HepG2 (cell line): ENCODE results near the gene COMMD7. TPM values are rescaled to one million over a fixed set of nuclear protein-coding genes. Genes with fewer than 3 reads are reported as not detected.
A peak's percentile ranks its signal among the peaks of the same experiment; 100 is the strongest.

Source experiments
- GABPB1 ChIP-seq: IDR thresholded peaks from 2 replicates; pipeline ENCODE4 v1.6.1; 2016; ENCODE audit warnings: mild to moderate bottlenecking, missing genetic modification reagents, moderate library complexity, missing compliant biosample characterization
- HOXA5 ChIP-seq: sonication (generic); formaldehyde crosslinking; IDR thresholded peaks from 2 replicates; pipeline ENCODE4 v1.4.0; 2020; ENCODE audit warnings: missing genetic modification reagents
- NFKB2 ChIP-seq: sonication (generic); formaldehyde crosslinking; IDR thresholded peaks from 2 replicates; pipeline ENCODE4 v1.4.0; 2020; ENCODE audit warnings: missing genetic modification reagents, borderline replicate concordance
- PHF21A ChIP-seq: sonication (generic); formaldehyde crosslinking; IDR thresholded peaks from 2 replicates; pipeline ENCODE4 v1.5.0; 2020; ENCODE audit warnings: mild to moderate bottlenecking, missing genetic modification reagents
- PITX1 ChIP-seq: sonication (generic); formaldehyde crosslinking; IDR thresholded peaks from 2 replicates; pipeline ENCODE4 v1.5.1; 2020; ENCODE audit warnings: mild to moderate bottlenecking, missing genetic modification reagents
- SAP130 ChIP-seq: IDR thresholded peaks from 2 replicates; pipeline ENCODE4 v1.6.1; 2016; ENCODE audit warnings: low read depth
- SKI ChIP-seq: fragments of 450-650 bp; IDR thresholded peaks from one replicate; pipeline ENCODE4 v1.6.1; 2018; ENCODE audit warnings: mild to moderate bottlenecking; ENCODE audit not compliant: partially characterized antibody
- STAG1 ChIP-seq: sonication (generic); formaldehyde crosslinking; IDR thresholded peaks from 2 replicates; pipeline ENCODE4 v1.4.0; 2020; ENCODE audit warnings: missing genetic modification reagents
- YEATS4 ChIP-seq: sonication (generic); formaldehyde crosslinking; IDR thresholded peaks from 2 replicates; pipeline ENCODE4 v1.4.0; 2020; ENCODE audit warnings: missing genetic modification reagents, borderline replicate concordance
- ZKSCAN1 ChIP-seq: fragments of 150-350 bp; IDR thresholded peaks from 2 replicates; pipeline ENCODE4 v1.6.1; 2014; ENCODE audit warnings: low read length
- ZMYM2 ChIP-seq: sonication (generic); formaldehyde crosslinking; IDR thresholded peaks from 2 replicates; pipeline ENCODE4 v1.8.0; 2022; ENCODE audit warnings: mild to moderate bottlenecking, missing genetic modification reagents
- ZNF263 ChIP-seq: sonication (generic); formaldehyde crosslinking; IDR thresholded peaks from 2 replicates; pipeline ENCODE4 v1.4.0; 2020; ENCODE audit warnings: missing genetic modification reagents
- ZNF605 ChIP-seq: sonication (generic); formaldehyde crosslinking; IDR thresholded peaks from 2 replicates; pipeline ENCODE4 v1.8.0; 2022; ENCODE audit warnings: mild to moderate bottlenecking, missing genetic modification reagents
- ZNF678 ChIP-seq: sonication (generic); formaldehyde crosslinking; IDR thresholded peaks from 2 replicates; pipeline ENCODE4 v1.4.0; 2020; ENCODE audit warnings: mild to moderate bottlenecking, missing genetic modification reagents
- ZNF883 ChIP-seq: sonication (generic); formaldehyde crosslinking; IDR thresholded peaks from 2 replicates; pipeline ENCODE4 v1.5.1; 2020; ENCODE audit warnings: mild to moderate bottlenecking, missing genetic modification reagents; ENCODE audit errors: not compliant biosample characterization
- polyA plus RNA-seq, 8 experiments: library from polyadenylated mRNA; depleted of rRNA in 3 of 8; stranded (reverse) in 7 of 8; unstranded in 1 of 8; fragments of >200 nt; fragmentation: Illumina TruSeq in 4 of 8; extraction: Trizol in 4 of 8; gene quantifications; 2 replicates each; pipeline versions ENCODE4 v1.2.1 to v1.2.3, GENCODE V29; 2011 to 2016; ENCODE audit warnings: low read depth in 4 of 8, missing spikeins in 1 of 8, mixed read lengths in 1 of 8; ENCODE audit not compliant: insufficient read depth in 1 of 8
- total RNA-seq, 5 experiments: library from RNA; depleted of rRNA; stranded (reverse); fragments of >200 nt; fragmentation: Illumina TruSeq; extraction: Trizol; gene quantifications; 2 replicates each; pipeline ENCODE4 v1.2.3, GENCODE V29; 2016; ENCODE audit warnings: low read depth in 1 of 5
- TF ChIP-seq, protein P1 (sequence below): sonication (generic); formaldehyde crosslinking; IDR thresholded peaks from 2 replicates; pipeline ENCODE4 v1.4.0; 2020; ENCODE audit warnings: missing genetic modification reagents
- TF ChIP-seq, protein P2 (sequence below): conservative IDR thresholded peaks from 2 replicates; pipeline ENCODE4 v1.6.1; 2018; ENCODE audit warnings: missing genetic modification reagents
- TF ChIP-seq, protein P3 (sequence below): sonication (generic); formaldehyde crosslinking; IDR thresholded peaks from 2 replicates; pipeline ENCODE4 v1.4.0; 2020; ENCODE audit warnings: mild to moderate bottlenecking, missing genetic modification reagents
- TF ChIP-seq, protein P4 (sequence below): IDR thresholded peaks from 2 replicates; pipeline ENCODE4 v1.6.1; 2018; ENCODE audit warnings: missing genetic modification reagents, mild to moderate bottlenecking, missing compliant biosample characterization

Gene COMMD7
- total and polyA plus RNA-seq, 2 of the 13 experiments (the other 11 are each of a cell fraction or from before 2014, with no cell fraction given): 42.1 to 53.3 TPM

DNA sequence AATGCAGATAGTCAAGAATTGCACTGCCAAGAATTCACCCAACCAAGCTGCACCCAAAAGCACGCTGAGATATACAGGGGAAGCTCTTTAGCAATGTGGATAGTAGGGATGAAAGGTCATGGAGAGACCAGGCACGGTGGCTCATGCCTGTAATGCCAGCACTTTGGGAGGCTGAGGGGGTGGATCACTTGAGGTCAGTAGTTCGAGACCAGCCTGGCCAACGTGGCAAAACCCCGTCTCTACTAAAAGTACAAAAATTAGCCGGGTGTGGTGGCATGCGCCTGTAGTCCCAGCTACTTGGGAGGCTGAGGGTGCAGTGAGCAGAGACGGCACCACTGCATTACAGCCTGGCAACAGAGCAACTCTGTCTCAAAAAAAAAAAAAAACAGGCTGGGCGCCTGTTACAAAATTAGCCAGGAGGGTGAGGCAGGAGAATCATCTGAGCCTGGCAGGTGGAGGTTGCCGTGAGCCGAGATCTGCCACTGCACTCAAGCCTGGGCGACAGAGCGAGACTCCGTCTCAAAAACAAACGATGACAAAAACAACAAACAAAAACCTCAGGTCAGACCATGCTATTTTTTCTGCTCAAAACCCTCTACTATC, 34.1 kb downstream of the COMMD7 start (continued):
- 0 out of 2 replicates have a peak, but pooled peaks have one; percentile 41 for TF ChIP-seq PITX1
- TF ChIP-seq NFKB2: peak; percentile 54; the same call in 1 of the 2 replicates
- TF ChIP-seq, protein P1, sequence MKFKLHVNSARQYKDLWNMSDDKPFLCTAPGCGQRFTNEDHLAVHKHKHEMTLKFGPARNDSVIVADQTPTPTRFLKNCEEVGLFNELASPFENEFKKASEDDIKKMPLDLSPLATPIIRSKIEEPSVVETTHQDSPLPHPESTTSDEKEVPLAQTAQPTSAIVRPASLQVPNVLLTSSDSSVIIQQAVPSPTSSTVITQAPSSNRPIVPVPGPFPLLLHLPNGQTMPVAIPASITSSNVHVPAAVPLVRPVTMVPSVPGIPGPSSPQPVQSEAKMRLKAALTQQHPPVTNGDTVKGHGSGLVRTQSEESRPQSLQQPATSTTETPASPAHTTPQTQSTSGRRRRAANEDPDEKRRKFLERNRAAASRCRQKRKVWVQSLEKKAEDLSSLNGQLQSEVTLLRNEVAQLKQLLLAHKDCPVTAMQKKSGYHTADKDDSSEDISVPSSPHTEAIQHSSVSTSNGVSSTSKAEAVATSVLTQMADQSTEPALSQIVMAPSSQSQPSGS (CRISPR knock-in tag): peak; percentile 26; the same call in 1 of the 2 replicates
- peak; percentile 95 for TF ChIP-seq ZMYM2 (CRISPR knock-in tag)
- TF ChIP-seq SKI: peak; percentile 17
- peak; percentile 33 for TF ChIP-seq ZNF605 (CRISPR knock-in tag)
- TF ChIP-seq ZNF678 (CRISPR knock-in tag): 0 out of 2 replicates have a peak, but pooled peaks have one; percentile 56
- 0 out of 2 replicates have a peak, but pooled peaks have one; percentile 27 for TF ChIP-seq HOXA5 (CRISPR knock-in tag)
- TF ChIP-seq PHF21A (CRISPR knock-in tag): 0 out of 2 replicates have a peak, but pooled peaks have one; percentile 52
- peak; percentile 30 for TF ChIP-seq ZKSCAN1
- TF ChIP-seq, protein P2, sequence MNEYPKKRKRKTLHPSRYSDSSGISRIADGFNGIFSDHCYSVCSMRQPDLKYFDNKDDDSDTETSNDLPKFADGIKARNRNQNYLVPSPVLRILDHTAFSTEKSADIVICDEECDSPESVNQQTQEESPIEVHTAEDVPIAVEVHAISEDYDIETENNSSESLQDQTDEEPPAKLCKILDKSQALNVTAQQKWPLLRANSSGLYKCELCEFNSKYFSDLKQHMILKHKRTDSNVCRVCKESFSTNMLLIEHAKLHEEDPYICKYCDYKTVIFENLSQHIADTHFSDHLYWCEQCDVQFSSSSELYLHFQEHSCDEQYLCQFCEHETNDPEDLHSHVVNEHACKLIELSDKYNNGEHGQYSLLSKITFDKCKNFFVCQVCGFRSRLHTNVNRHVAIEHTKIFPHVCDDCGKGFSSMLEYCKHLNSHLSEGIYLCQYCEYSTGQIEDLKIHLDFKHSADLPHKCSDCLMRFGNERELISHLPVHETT (CRISPR knock-in tag): 0 out of 2 replicates have a peak, but pooled peaks have one; percentile 6
- TF ChIP-seq ZNF883 (CRISPR knock-in tag): peak; percentile 54
- peak; percentile 12; the same call in 1 of the 2 replicates for TF ChIP-seq GABPB1
- TF ChIP-seq YEATS4 (CRISPR knock-in tag): peak; percentile 54; the same call in 1 of the 2 replicates
- peak; percentile 40 for TF ChIP-seq SAP130
- TF ChIP-seq, protein P3, sequence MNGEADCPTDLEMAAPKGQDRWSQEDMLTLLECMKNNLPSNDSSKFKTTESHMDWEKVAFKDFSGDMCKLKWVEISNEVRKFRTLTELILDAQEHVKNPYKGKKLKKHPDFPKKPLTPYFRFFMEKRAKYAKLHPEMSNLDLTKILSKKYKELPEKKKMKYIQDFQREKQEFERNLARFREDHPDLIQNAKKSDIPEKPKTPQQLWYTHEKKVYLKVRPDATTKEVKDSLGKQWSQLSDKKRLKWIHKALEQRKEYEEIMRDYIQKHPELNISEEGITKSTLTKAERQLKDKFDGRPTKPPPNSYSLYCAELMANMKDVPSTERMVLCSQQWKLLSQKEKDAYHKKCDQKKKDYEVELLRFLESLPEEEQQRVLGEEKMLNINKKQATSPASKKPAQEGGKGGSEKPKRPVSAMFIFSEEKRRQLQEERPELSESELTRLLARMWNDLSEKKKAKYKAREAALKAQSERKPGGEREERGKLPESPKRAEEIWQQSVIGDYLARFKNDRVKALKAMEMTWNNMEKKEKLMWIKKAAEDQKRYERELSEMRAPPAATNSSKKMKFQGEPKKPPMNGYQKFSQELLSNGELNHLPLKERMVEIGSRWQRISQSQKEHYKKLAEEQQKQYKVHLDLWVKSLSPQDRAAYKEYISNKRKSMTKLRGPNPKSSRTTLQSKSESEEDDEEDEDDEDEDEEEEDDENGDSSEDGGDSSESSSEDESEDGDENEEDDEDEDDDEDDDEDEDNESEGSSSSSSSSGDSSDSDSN (CRISPR knock-in tag): peak; percentile 19; the same call in 1 of the 2 replicates
- 0 out of 2 replicates have a peak, but pooled peaks have one; percentile 8 for TF ChIP-seq STAG1 (CRISPR knock-in tag)
- TF ChIP-seq, protein P4, sequence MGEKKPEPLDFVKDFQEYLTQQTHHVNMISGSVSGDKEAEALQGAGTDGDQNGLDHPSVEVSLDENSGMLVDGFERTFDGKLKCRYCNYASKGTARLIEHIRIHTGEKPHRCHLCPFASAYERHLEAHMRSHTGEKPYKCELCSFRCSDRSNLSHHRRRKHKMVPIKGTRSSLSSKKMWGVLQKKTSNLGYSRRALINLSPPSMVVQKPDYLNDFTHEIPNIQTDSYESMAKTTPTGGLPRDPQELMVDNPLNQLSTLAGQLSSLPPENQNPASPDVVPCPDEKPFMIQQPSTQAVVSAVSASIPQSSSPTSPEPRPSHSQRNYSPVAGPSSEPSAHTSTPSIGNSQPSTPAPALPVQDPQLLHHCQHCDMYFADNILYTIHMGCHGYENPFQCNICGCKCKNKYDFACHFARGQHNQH (CRISPR knock-in tag): 0 out of 2 replicates have a peak, but pooled peaks have one; percentile 25
- peak; percentile 49; the same call in 1 of the 2 replicates for TF ChIP-seq ZNF263 (CRISPR knock-in tag)
